Measurements from ENCODE around the gene TNFRSF21.
"Not testable (repeated sequence)": the region's sequence is repeated elsewhere in the genome, so short reads cannot be mapped to it uniquely, and the experiment has no call there.

The TNFRSF21 gene, protein sequence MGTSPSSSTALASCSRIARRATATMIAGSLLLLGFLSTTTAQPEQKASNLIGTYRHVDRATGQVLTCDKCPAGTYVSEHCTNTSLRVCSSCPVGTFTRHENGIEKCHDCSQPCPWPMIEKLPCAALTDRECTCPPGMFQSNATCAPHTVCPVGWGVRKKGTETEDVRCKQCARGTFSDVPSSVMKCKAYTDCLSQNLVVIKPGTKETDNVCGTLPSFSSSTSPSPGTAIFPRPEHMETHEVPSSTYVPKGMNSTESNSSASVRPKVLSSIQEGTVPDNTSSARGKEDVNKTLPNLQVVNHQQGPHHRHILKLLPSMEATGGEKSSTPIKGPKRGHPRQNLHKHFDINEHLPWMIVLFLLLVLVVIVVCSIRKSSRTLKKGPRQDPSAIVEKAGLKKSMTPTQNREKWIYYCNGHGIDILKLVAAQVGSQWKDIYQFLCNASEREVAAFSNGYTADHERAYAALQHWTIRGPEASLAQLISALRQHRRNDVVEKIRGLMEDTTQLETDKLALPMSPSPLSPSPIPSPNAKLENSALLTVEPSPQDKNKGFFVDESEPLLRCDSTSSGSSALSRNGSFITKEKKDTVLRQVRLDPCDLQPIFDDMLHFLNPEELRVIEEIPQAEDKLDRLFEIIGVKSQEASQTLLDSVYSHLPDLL

DNA sequence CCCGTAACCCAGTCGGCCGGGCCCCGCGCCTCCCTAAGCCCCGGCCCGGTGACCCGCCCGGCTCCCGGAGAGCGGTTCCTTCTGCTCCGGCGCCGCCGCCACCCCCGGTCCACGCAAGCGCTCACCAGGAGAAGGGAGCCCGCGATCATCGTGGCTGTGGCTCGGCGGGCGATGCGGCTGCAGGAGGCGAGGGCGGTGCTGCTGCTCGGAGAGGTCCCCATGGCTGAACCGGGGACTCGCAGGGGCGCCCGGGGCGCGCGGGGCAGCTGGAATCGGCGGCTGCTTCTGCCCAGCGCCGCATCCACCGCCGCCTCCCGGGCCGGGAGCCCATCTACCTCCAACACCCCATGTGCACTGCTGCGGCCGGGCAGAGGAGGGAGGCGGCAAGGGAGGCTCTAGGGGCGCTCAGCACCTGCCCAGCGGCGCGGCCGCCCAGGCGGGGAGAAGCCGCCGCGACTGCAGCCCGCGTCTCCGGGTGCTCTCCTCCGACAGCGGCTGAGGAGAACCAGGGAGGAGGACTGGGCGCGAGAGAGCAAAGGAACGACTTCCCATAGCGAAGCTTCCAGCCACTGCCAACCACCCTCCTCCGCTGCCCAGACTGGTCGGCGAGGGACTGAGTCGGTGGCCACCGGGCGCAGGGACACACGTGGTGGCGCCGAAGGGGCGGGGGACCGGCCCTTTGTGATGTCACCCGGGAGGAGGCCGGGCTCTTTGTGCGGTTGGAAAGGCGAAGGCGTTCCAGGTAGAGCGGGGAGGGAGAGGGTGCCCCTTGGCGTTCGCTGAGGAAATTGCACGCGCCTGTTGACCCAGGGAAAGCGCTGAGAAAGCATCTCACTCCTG lies at the start of gene TNFRSF21:
TNFRSF21 (minus strand) TSS at position 615 of the 840 bp plus-strand sequence; CDS start at position 221, 394 bp downstream.
- peak; percentile 96 for DNase-seq

DNA sequence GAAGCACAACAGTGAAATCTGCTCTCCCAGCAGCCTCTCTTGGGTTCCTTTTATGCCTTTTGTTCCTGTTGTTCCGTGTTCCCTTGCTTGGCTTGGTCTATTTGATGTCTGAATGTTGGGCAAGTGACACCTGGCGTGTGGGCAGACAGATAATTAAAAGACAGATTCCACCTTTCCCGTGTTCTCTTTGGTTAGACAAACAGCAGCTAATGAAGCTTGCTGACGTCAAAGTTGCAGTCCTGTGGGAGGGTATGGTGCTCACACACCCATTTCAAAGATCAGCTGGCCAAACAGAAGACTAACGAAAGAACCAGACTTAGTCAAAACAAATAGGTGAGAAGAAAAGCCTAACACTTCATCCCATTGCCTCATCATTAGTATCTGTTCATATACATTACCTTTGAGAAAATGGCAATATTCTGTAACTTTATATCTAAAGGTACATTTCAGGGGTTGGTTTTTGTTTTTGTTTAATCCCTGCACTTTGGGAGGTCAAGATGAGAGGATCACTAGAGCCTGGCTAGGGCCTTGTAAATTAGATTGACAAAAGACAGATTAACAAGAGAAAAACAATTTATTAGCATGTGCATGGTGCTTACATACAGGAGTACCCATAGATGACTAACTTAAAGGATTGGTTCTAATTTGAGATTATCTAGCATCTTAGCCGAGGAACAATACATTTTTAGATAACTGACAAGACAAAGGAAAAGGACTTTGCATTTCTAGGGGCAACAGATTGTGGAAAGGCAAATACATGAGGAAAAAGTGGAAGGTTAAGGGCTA lies 48.9 kb upstream of the TNFRSF21 start:
- DNase-seq = no peak

DNA sequence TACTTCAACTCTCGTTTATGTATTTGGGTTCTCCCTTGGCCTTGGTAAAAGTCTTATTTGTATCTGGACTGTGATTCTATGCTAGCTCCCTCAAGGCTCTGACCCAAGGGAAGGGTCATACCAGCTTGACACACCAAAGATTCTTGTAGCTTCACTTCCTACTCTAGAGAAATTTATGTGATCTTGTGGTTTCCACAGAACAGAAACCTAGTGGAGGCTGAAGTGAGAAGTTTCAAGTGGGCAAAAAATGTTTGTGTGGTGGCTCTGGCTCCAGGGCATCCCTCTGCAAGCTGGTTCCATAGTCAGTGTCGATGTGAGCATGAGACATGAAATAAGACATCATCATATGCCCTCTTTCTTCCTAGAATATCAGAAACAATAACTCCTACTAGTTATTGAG lies 48.1 kb upstream of the TNFRSF21 start:
- DNase-seq = no peak

DNA sequence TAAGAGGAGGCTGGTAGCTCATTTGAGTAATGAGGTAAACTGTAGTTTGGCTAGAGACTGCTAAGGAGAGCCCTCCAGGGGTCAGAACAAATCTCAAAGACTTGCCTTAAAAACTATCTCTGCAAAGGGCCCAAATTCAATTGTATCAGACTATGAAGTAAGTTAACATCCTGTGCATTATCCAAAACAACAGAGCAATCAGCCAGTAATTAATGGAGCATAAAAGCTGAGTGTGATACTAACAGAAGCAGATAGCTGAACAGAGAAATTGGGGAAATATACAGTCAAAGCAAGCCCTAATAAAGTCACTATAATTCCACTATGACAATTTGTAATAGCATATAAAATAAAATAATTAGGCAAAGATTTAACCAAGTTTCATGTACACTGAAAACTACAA lies 45.8 kb upstream of the TNFRSF21 start:
- no peak for DNase-seq

DNA sequence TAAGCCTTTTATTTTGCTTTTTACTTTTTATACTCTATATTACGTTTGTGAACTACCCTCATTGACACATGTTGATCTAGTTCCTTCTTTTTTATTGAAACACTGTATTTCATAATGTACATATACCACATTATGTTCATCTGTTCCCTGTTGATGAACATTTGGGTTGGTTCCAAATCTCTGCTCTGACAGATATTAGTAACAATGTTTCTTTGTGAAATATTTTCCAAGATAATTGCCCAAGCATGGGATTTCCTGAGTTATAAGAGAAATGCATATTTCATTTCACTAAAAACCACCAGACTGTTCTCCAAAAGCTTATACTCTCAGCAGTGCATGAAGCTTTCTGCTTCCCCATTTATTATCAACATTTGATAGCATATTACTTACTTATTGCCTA lies 44.2 kb upstream of the TNFRSF21 start:
- peak; percentile 80 for DNase-seq

DNA sequence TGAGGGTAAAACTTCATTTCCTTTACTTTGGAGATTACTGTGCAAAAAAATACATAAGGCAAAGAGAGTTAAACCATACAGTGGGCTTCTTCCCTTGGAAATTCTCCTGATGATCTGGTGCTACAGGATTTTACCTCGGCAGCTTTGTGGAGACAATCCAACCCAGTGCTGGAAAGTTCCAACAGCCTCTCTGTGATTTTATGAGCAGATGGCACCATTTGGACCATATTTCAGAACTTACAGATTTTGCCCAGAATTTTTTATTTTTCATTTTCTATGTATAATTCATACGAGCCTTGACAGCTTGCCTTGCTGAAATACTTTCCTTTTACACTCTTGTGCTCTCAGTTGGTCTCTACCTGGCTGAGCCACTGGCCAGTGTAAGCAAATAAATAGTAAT lies 43.3 kb upstream of the TNFRSF21 start:
- DNase-seq = no peak

DNA sequence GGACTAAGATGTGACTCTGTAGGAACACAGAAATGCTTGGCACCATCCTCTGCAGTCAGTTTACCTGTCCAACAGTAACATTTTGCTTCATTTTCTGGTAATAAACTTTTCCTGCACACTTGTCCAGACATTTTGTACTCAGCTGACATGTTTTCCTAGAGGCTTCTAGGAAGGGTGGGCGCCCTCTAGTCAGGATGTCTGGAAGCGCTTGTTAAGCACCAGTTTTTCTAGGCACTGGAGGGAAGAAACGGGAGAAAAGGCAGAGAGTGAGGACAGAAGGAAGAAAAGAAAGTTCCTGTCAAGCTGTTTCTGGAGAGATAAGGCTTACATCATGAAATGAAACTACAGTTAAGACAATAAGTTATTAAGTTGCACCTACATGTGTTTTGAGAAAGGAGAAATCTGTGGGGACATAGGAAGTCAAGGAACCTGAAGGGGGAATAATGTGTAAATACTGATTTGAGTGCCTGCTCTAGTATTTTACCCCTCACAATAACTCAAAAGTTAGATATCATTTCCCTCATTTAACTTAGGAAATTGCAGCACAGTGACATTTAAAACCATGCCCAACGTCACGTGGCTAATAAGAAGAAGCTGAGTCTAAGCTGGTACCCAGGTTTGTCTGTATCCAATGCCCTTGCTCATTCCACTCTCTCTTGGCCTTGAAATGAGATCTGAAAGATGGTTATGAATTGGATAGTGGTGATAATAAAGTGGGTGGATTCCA lies 42.7 kb upstream of the TNFRSF21 start:
- peak; percentile 50 for DNase-seq

DNA sequence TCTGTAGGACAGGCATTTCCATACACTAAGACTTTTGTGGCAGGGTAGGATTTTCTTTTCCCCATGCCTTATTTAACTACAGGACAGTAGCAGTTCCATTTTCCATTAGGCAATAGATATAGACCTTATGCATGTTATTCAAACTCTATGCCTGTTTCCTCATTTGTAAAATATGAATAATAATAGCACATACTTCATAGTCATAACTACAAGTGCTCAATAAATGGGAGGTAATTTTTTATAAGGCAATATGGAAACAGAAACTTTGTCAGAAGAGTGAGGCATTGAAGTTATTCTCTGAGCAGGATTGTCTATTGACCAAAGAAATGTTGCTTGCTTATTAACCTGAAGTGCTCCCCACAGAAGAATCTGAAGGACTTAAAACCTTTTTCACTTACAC lies 41.9 kb upstream of the TNFRSF21 start:
- DNase-seq = no peak

DNA sequence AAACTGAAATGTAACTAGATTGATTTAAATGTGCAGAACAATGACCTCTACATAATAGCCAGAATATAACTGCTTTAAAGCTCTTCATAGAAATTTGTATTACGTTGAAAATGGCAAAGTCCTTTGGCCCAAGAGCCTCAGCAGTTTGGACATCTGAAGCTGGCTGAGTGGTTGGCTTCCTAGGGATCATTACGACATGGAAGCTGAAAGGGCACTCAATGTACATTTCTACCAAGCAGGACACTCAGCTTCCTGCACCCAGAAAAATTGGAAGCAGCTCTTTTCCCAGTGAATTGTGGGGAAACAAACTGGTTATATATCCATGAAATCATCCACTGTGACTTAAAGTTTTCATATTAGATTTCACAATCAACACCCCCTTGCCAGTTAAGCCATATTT lies 40.2 kb upstream of the TNFRSF21 start:
- DNase-seq = no peak

DNA sequence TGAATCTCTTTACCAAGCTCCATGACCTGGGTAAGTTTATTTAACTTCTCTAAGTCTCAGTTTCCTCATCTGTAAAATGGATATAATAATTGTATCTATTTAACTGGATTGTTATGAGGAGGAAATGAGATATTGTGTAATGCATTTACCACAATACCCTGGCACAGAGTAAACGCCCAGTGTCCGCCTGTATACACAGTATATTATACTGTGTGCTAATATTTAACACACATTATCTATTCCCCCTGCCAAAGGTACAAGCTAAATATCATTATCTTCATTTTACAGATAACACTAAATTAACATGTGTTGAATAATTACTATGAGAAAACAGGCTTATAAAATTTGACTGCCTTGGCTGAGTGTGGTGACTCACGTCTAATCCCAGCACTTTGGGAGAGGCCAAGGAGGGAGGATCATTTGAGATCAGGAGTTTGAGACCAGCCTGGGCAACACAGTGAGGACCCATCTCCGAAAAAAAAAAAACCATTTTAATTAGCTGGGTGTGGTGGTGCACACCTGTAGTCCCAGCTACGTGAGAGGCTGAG lies 38.7 kb upstream of the TNFRSF21 start:
- DNase-seq = no peak

DNA sequence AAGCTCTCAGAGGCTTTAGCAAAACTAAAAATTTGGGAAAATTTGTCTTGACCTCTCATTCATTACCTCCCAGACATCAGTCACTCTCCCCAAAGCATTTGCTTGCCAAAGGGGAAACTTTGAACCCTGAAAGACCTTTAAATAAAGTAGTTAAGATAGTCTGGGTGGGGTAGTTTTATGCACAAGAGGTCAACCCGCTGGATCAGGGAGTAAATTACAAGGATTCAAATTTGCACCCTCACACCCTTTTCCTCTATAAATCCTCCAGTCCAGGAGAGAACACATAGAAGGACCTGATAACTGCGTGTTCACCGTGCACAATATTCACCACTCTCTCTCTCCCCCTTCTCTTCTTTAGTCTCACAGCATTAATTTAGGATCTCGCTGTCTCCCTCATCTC lies 36.1 kb upstream of the TNFRSF21 start:
- no peak for DNase-seq

DNA sequence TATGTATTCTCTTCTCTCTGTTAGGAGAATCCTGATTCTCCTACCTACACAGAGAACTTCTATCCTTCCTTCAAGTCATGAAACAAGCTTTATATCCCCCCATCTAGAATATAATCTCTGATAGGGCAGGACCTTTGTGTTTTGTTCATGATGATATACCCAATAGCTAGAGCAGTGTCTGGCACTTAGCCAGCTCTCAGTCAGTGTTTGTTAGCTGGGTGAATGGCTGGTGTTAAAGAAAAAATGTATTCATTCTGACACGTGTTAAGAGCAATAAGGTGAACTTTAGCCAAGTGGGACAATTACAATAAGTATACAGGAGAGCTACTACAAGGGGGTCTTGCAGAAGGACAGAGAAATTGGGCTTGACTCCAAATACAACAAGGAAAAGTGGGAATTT lies 34.3 kb upstream of the TNFRSF21 start:
- peak; percentile 75 for DNase-seq

DNA sequence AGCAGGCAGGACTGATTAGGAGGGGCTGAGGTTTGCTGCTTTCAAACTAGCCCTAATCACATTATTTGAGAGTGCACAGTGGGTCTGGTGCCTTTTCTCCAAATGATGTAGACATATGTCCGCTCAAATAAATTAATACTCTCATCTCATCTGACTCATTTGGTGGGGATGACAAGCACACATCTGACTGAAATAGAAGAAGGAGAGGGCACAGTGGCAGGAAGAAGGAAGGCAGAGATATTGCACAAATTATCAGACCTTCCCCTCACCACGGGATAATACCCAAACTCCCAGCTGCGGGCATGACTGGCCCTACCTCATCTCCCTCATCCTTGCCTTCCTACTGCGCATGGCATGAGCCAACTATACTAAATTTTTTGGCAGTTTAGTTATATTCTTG lies 33.9 kb upstream of the TNFRSF21 start:
- peak; percentile 48 for DNase-seq

DNA sequence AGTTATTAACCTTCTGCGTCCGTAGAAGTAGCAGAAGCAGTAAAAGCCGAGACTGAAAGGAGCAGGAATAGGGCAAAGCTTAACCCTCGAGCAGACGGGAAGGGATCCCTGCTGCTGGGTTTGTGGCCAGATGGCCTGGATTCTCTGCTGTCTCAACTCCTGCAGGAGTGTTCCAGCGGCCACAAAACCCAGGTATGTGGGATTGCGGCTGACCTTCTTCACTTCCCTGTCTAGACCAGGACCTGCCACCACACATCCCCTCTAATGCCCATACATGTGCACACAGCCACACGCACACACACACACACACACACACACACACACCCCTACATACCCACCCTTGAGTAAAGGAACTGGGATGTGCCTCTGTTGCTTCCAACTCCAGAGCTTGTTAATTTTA lies 33.1 kb upstream of the TNFRSF21 start:
- no peak for DNase-seq

DNA sequence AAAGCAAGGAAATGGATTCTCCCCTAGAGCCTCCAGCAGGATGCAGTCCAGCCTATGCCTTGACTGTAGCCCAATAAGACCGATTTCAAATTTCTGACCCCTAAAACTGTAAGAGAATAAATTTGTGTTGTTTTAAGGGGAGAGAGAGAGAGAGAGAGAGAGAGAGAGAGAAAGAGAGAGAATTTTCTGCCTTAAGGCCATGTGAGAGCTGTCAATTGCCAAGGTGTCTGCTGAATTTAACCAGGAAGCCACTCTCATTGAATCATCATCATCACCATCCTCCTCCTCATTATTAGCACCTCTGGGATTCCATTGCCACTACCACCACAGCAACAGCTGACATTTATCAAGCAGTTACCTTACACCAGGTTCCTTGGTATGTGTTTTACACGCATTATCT lies 27.8 kb upstream of the TNFRSF21 start:
- DNase-seq = no peak

DNA sequence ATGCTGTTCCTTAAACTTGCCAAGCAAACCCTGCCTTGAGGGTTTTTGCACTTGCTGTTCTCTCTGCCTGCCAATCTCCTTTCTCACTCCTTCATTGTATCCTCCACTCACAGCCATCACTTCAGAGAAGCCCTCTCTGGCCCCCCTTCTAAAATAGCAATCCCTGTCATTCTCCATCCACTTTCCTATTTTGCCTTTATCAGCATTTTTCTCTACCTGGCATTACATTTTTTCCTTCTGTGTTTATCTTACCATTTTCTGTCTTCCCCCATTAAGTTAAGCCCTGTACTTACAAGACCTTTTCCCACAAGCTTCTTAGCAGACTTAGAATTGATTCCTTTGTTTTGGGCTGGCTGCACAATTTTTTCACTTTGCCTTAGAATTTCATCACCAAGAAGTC lies 26.6 kb upstream of the TNFRSF21 start:
- DNase-seq = no peak

DNA sequence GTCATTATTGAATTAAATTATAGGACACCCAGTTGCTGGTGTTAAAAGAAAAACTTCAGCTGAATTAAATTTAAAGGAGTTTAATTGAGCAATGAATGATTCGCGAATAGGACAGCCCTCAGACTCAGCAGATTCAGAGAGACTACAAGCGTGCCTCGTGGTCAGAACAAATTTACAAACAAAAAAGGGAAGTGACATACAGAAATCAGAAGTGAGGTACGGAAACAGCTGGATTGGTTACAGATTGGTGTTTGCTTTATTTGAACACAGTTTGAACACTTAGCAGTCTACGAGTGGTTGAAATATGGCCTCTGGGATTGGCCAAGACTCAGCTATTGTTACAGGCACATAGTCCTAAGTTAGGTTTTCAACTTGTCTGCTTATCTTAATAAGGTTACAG lies 25.8 kb upstream of the TNFRSF21 start:
- peak; percentile 68 for DNase-seq

DNA sequence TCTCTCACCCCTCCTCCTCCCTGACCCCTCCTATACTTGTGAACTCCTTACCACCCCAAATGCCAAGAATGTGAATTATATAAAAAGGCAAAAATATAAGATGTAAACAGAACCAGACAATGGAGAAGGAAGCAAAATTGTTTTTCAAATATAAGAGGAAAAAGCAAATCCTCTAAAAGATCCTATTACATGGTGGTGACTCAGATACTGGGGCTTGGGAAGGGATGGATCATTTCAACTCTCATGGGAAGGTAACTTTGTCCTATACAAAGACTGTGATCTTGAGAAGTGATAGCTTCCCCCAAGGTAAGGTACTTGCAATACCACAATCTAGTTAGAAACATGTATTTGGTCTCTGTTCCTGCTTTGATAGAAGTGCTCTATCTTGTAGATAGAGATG lies 24.6 kb upstream of the TNFRSF21 start:
- DNase-seq = no peak

DNA sequence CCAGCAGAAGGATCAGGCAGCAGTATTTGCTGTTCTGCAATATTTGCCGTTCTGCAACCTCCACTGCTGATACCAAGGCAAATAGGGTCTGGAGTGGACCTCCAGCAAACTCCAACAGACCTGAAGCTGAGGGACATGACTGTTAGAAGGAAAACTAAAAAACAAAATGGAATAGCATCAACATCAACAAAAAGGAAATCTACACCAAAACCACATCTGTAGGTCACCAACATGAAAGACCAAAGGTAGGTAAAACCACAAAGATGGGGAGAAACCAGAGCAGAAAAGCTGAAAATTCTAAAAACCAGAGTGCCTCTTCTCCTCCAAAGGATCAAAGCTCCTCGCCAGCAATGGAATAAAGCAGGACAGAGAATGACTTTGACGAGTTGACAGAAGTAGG lies 18.9 kb upstream of the TNFRSF21 start:
- DNase-seq = not testable (repeated sequence)

DNA sequence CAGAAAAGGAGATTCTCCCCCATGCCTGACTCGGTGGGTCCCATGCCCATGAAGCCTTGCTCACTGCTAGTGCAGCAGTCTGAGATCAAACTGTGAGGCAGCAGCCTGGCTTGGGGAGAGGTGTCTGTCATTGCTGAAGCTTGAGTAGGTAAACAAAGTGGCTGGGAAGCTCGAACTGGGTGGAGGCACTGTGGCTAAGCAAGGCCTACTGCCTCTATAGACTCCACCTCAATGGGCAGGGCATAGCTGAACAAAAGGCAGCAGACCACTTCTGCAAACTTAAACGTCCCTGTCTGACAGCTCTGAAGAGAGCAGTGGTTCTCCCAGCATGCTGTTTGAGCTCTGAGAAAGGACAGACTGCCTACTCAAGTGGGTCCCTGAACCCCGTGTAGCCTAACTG lies 18.4 kb upstream of the TNFRSF21 start:
- not testable (repeated sequence) for DNase-seq

DNA sequence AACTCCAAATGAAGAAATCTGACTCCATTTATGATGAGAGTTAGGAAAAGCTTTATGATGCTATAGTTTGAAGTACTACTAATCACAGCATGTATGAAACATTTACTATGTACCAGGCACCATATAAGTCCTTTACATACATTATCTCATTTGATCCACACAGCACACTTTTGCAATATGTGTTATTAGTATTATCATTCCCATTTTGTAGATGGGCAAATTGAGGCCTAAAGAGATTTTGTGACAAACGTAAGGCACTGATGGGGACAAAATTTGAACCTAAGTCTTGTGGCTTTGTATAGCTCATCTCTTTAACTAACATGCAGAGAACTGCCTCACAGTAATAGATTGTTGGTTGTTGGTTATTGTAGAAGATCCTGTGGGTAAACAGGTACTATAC lies 14.2 kb upstream of the TNFRSF21 start:
- DNase-seq = no peak

DNA sequence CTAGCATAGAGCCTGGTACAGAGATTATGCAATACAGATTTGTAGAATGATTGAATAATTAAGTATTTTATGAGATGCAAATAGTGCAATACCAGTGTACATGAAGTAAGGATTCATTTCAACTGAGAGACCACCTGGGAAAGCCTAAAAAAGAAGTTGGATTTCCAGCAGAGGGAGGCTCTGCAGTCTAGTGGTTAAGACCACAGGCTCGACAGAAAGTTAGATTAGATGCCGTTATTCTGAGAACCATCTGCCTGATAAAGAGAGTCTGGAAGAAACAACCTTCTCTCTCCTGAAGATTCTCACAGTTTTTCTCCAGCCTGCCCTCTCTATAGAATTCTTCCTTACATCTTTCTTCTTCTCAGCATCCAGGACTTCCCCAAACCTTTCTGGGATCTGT lies 13.6 kb upstream of the TNFRSF21 start:
- peak; percentile 67 for DNase-seq

All from hematopoietic multipotent progenitor cell treated with erythropoietin and hydrocortisone succinate and interleukin-3 and kit ligand, for 6 days (in vitro differentiated cells).